Adipocyte (in vitro differentiated cells): ENCODE data around the gene EID3.
A peak's percentile ranks its signal among the peaks of the same experiment; 100 is the strongest.

Experiments
- DNase-seq: peaks from one replicate; pipeline ENCODE4 v3.0.0-alpha.2; 2015; ENCODE audit warnings: low read depth
- H3K27me3 ChIP-seq: replicated peaks from 2 replicates; pipeline ENCODE4 v1.7.0; 2013; ENCODE audit warnings: mild to moderate bottlenecking, low read length, moderate library complexity; ENCODE audit not compliant: control insufficient read depth, insufficient read depth
- H3K36me3 ChIP-seq: 2 replicates; pipeline ENCODE4 v1.7.0; 2013; ENCODE audit warnings: low read length, mild to moderate bottlenecking, moderate library complexity; ENCODE audit not compliant: control insufficient read depth, insufficient read depth, severe bottlenecking
- H3K4me1 ChIP-seq: 2 replicates; pipeline ENCODE4 v1.7.0; 2013; ENCODE audit warnings: mild to moderate bottlenecking, low read length, moderate library complexity; ENCODE audit not compliant: control insufficient read depth, insufficient read depth
- H3K4me3 ChIP-seq: 2 replicates; pipeline ENCODE4 v1.7.0; 2013; ENCODE audit warnings: mild to moderate bottlenecking, low read length, moderate library complexity
- H3K9ac ChIP-seq: 2 replicates; pipeline ENCODE4 v1.7.0; 2013; ENCODE audit warnings: mild to moderate bottlenecking, low read length, moderate library complexity
- H3K9me3 ChIP-seq: 2 replicates; pipeline ENCODE4 v1.7.0; 2013; ENCODE audit warnings: mild to moderate bottlenecking, low read length, moderate library complexity; ENCODE audit not compliant: control insufficient read depth

Gene EID3

GRCh38 chr12:104304261-104305009 lies 896 bp downstream of the EID3 start:
- peak overlapping the region; percentile 82 for H3K4me3 ChIP-seq

GRCh38 chr12:104305349-104305748 lies 1.8 kb downstream of the EID3 start:
- no peaks in the 10 kb centered on the region for H3K27me3 ChIP-seq
- peak overlapping the region; percentile 82 for H3K4me3 ChIP-seq
- peaks cover 79% of the 10 kb centered on the region for H3K36me3 ChIP-seq
- no peaks in the 10 kb centered on the region for H3K9me3 ChIP-seq
- H3K9ac ChIP-seq = peak overlapping the region; percentile 87
- H3K4me1 ChIP-seq = peaks cover 65% of the 10 kb centered on the region
- no peak for DNase-seq

More at GRCh38 chr12:104304261-104305009, 896 bp downstream of the EID3 start:
- H3K9ac ChIP-seq = peak overlapping the region; percentile 87
- H3K9me3 ChIP-seq = no peaks in the 10 kb centered on the region
- H3K36me3 ChIP-seq = peaks cover 79% of the 10 kb centered on the region
- DNase-seq = no peak
- H3K4me1 ChIP-seq = peaks cover 69% of the 10 kb centered on the region
- no peaks in the 10 kb centered on the region for H3K27me3 ChIP-seq

DNA sequence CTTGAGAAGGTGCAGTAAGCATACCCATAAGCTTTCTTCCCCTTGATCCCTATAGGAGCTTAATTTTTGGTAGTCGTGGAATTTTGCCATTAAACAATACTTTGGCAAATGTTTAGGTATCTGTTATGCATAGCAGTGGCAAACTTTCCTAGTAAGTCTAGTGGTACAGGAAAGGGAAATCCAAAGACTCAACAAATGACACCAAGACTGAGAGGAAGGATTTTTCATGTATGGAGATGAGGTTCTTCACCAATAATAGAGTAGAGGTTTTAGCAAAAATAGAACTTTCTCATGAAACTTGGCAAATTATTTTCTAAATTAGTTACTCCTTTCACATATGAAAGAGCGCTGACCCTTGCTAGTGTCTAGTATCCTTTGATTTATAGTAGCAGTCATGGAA lies 2.8 kb downstream of the EID3 start:
- no peaks in the 10 kb centered on the region for H3K27me3 ChIP-seq
- H3K9me3 ChIP-seq = no peaks in the 10 kb centered on the region
- DNase-seq = no peak
- peaks cover 80% of the 10 kb centered on the region for H3K36me3 ChIP-seq
- peak overlapping the region; percentile 26 for H3K9ac ChIP-seq
- peaks cover 68% of the 10 kb centered on the region for H3K4me1 ChIP-seq
- H3K4me3 ChIP-seq = peak overlapping the region; percentile 48

DNA sequence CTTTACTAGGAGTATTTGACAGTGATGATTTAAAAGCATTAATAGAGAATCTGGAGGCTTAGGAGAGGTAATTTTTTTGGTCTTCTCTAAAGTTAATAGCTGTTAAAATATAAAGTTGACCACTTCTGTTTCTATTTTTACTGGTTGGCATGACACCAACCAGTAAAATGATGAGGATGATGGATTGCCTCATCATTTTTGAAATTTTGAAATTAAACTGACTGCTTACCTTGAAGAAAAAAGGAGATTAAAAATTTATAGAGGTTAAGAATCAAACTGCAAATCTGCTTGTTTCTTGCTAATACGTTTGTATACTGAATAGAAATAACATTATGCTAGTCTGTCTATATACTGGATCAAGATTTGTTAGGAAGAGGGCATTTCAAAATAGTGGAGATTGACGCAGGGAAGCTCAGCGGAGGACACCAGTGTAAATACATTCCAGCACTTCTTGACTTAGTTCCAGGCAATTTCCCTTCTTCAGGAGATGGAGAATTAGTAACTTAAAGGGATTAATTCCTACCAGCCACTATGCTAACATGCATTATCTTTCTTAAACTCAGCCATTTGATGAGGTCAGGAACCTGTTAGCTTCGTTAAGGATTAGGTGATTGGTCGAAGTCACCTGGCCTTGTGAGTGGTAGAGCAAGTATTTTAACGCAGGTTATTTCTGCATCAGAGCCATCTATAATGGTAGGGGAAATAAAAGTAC lies 3.6 kb downstream of the EID3 start:
- peak overlapping the region; percentile 48 for H3K4me3 ChIP-seq
- H3K9ac ChIP-seq = peak overlapping the region; percentile 27
- DNase-seq = no peak
- H3K36me3 ChIP-seq = peaks cover 80% of the 10 kb centered on the region
- H3K4me1 ChIP-seq = peaks cover 69% of the 10 kb centered on the region
- H3K9me3 ChIP-seq = no peaks in the 10 kb centered on the region
- no peaks in the 10 kb centered on the region for H3K27me3 ChIP-seq

DNA sequence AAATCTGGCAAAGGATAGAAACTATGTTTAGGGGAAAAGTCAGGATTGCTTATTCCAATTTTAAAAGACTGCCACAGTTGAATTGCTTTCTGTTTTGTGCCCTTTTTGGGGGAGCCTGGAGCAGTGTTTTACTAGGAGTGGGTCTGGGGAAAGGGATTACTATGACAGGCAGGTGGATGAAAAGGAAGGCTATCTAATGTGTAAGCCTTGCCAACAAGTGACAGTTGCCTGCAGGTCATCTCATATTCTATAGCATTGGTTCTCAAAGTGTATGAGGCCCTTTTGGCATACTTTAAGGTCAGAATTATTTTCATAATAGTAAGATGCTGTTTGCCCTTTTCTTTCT lies 4.1 kb downstream of the EID3 start:
- H3K27me3 ChIP-seq = no peaks in the 10 kb centered on the region
- H3K9me3 ChIP-seq = no peaks in the 10 kb centered on the region
- H3K9ac ChIP-seq = peak overlapping the region; percentile 27
- H3K36me3 ChIP-seq = peaks cover 82% of the 10 kb centered on the region
- H3K4me1 ChIP-seq = peaks cover 70% of the 10 kb centered on the region
- DNase-seq = no peak
- peak overlapping the region; percentile 48 for H3K4me3 ChIP-seq

DNA sequence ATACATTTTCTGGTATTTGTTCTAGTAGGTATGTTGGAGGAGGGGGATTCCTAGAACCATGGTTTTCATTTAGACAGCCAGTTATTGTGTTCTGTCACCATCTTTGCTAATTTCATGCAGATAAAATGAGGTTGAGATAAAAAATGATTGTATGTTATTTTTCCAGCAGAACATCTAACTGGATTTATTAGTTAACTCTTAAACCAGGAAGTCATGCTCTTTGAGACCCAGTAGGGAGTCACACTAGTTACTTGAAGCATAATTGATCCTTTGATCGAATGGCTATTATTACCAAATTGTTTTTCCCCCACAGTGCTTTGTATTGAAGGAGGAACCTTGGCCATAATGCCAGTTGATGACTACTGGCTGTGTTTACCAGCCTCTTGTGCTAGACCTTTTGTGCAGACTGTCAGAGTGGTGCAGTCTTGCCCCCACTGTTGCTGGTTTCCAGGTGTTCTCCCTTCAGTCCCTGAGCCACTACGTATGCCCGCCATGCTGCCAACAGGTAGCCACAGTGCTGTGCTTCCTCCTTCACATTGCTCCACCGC lies 6.0 kb downstream of the EID3 start:
- Histone ChIP-seq H3K9me3 (no peaks in the 10 kb centered on the region), H3K9ac (peak overlapping the region; percentile 2), H3K27me3 (no peaks in the 10 kb centered on the region), H3K4me3 (peak overlapping the region; percentile 33), H3K36me3 (peaks cover 90% of the 10 kb centered on the region), H3K4me1 (peaks cover 63% of the 10 kb centered on the region)
- DNase-seq = no peak

- no peaks in the 10 kb centered on the region for H3K27me3 ChIP-seq
- H3K36me3 ChIP-seq = peaks cover 95% of the 10 kb centered on the region
- peak overlapping the region; percentile 45 for H3K9ac ChIP-seq
- no peaks in the 10 kb centered on the region for H3K9me3 ChIP-seq
- H3K4me1 ChIP-seq = peaks cover 50% of the 10 kb centered on the region
- H3K4me3 ChIP-seq = no peak overlapping the region
- no peak for DNase-seq
Observed at GRCh38 chr12:104310751-104311633, 7.5 kb downstream of the EID3 start.

DNA sequence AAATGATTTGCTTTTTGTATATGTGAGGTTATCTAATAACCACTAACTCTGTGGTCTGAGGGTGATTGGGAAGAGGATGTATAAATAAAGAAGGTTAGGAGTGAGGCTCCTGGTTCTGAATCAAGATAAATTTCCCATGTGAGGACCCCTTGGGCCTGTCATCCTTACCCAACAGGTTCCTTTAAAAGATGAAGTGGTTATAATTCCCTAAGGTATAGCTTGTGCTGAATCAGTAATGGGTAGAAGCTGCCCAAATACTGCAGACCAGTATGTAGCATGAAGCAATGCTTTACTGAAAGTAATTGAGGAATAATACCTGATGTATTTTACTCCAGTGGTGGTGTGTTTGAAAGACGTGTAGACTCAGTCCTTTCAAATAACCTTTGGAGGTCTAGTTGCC lies 8.7 kb downstream of the EID3 start:
- peaks cover 38% of the 10 kb centered on the region for H3K4me1 ChIP-seq
- H3K9ac ChIP-seq = no peak overlapping the region
- no peak overlapping the region for H3K4me3 ChIP-seq
- H3K36me3 ChIP-seq = peaks cover 96% of the 10 kb centered on the region
- no peak for DNase-seq
- no peaks in the 10 kb centered on the region for H3K27me3 ChIP-seq
- H3K9me3 ChIP-seq = no peaks in the 10 kb centered on the region

- DNase-seq = no peak
- Histone ChIP-seq H3K27me3 (no peaks in the 10 kb centered on the region), H3K36me3 (peaks cover 96% of the 10 kb centered on the region), H3K9me3 (no peaks in the 10 kb centered on the region), H3K4me1 (peaks cover 34% of the 10 kb centered on the region), H3K4me3 (no peak overlapping the region), H3K9ac (no peak overlapping the region)
Observed at GRCh38 chr12:104312654-104313053, 9.1 kb downstream of the EID3 start.

- no peak for DNase-seq
- Histone ChIP-seq H3K4me1 (peaks cover 38% of the 10 kb centered on the region), H3K9ac (no peak overlapping the region), H3K4me3 (no peak overlapping the region), H3K9me3 (no peaks in the 10 kb centered on the region), H3K27me3 (no peaks in the 10 kb centered on the region), H3K36me3 (peaks cover 99% of the 10 kb centered on the region)
Observed at GRCh38 chr12:104313568-104314241, 10.2 kb downstream of the EID3 start.
